Stimulated activated CD4-positive, alpha-beta T cell treated with anti-CD3 and anti-CD28 coated beads, Interleukin-4, amount 100 ng/mL, for 48 hours (primary cell): ENCODE results near the gene NR2C2AP.

Experiments
- DNase-seq, 2 donors: peaks; one replicate each; pipeline ENCODE4 v3.0.0-alpha.2; 2020; ENCODE audit warnings: low read depth in 2 of 2

NR2C2AP gene

DNA sequence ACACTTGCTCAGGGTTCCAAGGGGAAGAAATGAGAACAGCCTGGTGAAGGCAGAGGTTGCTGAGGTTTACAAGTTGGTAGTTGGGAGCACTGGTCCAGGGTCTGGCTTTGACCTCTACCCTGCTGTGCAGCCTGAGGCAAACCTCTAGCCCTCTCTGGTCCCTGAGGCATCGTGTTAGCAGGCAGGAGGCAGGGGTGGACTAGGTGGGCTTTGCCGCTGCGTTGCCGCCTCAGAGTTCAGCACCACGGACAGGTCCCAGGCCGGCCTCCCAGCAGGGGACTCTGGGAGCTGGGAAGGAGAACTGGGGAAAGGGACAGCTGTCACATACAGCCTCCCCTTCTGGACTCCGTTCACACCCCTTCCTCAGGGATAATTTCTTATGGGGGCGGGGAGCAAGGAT, 11.7 kb upstream of the NR2C2AP start:
- DNase-seq, result peak in 1 of 2 donors; percentile 37

DNA sequence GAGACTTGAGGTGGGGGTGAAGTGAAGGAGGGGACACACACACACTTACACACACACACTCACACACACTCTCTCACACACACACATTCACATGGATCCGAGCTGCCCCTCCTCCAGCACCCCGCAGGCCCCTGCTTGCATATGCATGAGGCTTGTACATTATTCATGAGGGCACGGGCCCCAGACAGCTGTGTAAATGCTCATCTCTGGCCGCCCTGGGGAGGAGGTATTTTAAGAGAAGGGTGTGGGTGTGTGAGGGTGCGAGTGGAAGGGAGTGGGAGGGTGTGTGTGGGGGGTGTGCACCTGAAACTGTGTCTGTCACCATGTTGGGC, 10.9 kb upstream of the NR2C2AP start:
- DNase-seq, result no peak

DNA sequence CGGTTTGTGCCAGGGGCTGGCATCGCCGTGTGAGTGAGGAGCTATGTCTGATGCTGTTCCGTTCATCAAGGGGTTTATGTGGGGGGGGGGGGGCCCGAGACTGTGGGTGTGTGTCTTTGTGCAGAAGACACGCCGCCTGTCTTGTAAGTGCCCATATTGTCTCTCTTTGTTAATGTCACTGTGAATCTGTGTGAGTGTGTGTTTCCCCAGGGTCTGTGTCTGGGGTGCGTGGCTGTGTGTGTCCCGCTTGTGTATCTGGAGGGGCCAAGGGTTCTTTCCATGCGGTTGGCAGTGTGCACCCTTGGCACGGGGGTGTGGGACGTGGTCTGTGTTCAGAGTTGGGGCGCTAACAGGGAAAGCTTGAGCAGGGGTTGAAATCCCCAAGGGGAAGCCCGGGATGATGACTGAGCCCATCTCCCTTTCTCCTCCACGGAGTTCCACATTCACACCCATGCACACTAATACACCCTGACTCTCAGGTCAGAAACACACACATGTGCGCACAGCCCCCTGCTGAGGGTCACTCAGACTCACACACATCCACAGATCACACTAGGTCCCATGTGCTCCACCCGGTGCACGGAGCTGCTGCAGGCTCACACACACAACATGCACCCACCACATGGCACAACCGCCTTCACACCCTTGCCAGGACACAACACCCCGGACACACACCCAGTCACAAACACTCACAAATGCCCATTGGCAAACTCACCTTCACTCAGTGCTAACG, 10.4 kb upstream of the NR2C2AP start:
- no peak for DNase-seq

DNA sequence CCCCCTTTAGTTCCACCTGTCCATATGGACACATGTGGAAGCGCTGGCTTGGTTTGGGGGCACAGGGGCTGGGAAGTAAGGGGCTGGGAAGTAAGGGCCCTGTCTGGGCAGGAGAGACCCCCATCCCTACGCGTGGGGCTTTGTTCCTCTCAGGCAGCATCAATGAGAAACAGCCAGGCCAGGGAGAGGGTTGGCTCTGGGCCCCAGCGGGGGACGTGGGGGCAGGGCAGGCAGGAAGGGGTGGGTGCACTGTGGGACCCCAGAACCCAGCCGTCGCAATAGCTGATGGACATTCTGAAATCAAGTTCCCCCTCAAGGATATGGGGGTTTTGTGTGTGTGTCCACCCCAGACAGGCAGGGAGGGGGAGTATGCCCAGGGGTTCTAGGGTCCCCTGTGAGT, 9.7 kb upstream of the NR2C2AP start:
- no peak for DNase-seq

DNA sequence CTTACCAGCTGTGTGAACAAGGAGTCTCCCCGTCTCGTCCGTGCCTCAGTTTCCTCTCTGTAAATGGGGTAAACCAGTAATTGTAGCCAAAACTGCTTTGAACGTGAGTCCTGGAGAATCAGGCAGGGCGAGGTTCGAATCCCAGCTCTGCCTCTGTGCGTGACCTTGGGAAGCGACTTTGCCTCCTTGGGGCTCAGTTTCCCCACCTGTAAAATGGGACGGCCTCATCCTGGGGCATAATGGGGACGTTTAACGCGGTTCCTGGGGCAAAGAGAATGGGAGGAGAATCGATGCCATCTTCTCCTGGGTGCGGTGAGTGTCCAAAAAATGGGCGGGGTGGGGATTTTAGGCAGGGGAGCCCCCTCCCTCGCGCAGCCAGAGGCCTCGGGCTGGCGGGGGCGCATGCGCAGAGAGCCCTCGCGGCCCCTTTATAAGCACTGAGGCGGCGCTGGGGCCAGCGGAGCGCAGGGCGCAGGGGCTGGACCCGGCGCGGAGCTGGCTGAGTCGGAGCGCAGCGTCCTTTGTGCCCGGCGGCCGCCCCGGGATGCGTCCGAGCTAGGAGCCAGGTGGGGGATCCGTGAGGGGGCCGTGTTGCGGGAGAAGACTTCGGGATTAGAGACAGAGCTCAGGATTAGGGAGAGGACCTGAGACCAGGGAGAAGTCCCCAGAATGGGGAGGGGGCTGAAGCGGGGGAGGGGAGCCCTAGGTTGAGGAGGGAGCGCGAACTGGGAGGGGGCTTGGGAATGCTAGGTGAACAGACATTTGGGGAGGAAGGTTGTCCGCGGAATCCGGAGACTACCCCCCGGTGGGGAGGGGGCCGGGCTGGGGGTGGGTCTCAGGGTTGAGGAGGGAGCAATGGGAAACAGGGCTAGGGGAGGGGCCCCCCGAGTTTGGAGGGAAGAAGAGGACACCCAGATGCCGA, 8.5 kb upstream of the NR2C2AP start, which contains the start of gene NCAN:
Gene NCAN (plus strand): TSS at position 460 of the 922 bp plus-strand sequence. CDS start 4,996 bp downstream, outside the sequence.
- no peak for DNase-seq

DNA sequence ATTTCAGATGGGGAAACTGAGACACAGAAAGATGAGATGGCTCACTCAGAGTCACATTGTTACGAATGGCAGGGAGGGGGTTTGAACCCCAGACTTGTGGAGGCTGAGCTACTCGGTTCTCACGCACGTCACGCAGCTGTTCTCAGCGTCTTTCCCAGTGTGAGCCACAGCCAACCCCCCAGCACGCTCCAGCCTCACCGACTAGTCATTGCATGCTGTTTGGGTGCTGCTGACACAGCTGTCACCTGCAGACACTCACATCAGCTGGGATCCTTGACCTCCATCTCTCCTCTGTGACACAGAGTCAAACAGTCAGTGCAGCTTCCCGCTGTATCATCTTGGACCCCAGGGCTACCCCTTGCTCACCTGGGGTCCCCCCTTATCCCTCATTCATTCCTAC, 6.2 kb upstream of the NR2C2AP start:
- no peak for DNase-seq

DNA sequence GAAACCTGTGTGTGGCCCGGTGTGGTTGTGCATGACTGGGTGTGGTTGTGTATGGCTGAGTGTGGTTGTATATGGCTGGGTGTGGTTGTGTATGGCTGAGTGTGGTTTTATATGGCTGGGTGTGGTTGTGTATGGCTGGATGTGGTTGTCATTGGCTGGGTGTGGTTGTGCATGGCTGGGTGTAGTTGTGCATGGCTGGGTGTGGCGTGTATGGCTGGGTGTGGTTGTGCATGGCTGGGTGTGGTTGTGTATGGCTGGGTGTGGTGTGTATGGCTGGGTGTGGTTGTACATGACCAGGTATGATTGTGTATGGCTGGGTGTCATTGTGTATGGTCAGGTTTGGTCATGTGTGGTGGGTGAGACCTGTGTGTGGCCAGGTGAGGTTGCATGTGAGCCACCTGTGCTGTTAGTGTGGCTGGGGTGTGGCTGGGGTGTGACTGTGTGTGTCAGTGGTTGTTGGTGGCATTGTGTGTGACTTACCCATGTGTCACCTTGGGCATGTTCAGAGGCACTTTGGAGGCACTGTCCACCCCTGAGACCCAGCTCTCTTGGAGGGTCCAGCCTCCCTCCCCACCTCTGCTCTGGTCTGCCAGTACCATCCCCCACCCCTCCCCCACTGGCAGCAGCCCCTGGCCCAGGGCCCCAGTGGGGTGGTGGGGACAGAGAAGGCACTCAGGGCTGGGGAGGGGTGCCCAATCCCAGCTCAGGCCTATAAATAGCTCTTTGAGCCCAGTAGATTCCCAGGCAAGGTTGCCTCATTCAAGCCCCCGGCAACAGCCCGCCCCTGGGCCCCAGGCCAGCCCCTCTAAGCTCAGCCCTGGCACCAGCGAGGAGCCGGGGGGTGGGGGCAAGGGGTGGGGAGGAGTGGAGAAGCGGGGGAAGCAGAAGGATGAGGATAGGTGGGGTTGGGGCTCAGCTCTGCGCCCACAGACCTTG, 4.7 kb upstream of the NR2C2AP start:
- DNase-seq, result no peak

DNA sequence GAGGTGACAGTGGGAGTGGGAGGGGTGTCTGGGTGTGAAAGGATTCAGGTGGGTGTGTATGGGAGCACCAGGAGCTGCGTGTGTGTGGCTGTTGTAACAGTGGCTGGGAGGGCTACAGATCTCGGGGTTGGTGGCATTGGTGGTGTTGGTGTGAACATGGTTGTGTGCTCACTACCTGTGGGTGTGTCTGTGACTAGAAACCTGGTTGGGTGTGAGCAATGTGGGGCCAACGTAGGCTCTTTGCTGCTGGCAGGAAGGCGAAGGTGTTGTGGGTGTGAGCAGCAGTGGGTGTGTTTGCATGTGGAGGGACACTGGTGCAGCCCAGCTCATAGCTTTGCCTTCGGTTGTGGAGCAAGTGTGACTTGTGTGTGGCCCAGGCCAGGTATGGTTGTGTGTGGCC, 3.7 kb upstream of the NR2C2AP start:
- no peak for DNase-seq

DNA sequence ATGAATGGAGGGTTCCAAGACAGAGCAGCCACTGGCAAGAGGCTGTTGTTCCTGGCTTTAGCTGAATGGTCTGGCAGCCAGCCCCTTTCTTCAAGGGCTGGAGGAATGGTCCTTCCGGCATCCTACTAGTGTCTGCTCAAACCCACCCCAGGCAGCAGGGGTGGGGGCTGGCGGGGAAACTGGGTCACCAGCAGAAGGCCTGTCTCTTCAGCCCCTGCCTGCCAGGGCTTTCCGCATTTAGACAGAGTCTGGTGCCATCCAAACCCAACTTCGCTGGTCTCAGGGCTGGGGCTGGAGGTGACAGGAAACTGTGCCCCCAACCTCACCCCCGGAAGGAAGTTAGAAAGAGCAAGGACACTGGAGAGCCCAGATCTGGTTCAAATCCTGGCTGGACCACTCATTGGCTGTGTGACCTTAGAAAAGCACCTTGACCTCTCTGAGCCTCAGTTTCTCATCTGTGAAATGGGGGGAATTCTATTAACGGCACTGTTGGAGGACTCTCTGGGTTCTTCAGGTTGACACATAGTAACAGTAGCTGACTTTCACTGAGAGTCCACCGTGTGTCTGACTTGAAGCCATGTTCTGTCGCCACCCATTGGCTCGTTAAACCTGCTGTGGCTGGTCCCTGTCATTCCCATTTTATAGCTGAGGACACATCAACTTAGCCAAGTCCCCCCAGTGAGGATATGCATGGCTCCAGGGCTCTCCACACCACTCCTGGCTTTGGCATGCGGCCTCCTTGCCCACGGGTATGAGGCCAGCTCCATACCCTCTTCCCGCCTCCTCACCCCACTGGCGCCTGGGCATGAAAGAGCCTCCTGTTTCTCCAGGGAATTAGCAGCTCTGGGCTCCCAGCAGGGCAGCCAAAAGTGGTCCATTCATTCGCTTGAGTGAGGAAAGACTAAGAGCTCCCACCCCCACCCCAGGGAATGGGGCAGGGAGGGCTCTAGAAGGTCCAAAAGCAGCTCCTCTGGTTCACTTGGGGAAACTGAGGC, 2.5 kb upstream of the NR2C2AP start:
- DNase-seq, result no peak

DNA sequence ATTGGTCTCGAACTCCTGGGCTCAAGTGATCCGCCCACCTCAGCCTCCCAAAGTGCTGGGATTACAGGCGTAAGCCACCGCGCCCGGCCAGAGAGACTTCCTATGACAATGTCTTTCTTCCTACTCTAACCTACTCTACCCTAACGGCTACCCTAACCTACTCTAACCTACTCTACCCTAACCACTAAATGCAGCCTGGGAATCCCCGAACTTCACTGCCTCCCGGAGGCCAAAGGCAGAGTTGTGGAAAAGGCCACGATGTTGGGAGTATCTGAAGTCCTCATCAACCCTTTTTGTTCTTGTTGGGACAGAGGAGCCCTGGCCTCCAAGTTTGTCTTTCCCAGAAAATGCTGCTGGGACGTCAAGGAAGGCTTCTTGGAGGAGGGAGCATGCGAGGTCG, 967 bp upstream of the NR2C2AP start:
- DNase-seq, result no peak

DNA sequence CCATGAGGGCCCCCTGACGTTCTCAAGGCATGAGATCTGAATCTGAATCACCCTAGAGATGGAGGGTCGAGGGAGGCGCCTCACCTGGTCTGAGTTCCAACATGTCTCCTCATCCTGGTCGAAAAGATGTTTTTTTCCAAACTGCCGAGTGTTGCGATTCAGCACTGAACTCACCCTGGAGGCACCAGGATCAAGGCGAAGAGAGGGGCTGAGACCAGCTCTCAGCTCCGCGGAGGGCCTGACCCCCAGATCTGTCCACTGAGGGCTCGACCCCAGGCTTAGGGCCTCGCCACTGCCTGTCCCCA, 555 bp downstream of the NR2C2AP start:
- DNase-seq, result no peak

DNA sequence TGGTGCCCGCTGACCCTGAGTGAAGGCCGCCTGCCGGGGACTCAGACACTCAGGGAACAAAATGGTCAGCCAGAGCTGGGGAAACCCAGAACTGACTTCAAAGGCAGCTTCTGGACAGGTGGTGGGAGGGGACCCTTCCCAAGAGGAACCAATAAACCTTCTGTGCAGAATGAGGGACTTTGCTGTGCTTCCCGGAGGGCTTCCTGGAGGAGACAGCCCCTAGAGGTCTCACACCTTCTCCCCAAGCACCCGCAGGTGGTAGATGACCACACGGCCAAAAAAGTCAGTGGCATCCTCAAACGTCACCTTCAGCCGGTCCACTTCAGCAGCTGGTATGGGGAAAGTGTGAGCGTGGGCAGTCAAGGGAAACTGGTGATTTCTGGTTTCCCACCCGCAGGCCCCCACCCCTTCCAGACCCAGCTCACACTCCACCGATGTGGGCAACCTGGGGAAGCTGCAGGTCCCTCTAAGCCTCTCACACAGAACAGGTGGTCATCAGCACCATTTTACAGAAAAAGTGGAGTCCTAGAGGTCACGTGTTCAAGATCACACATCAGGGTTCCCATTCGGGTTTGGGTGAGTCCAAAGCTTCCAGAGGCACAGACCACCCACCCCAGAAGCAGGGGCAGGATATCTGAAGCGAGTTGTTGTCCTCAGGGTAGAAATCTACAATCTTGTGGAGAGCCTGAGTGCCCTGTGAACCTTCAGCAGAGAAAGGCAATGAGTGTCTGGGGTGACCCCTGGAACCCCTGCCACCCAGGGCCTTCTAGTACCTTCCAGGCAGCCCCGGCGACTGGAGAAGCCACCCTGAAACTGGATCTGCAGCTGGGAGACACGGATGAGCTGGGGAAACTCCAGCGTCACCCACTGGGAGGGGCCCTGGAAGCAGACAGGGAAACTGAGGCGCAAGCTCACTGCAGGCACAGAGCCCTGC, 1.2 kb downstream of the NR2C2AP start:
- no peak for DNase-seq

DNA sequence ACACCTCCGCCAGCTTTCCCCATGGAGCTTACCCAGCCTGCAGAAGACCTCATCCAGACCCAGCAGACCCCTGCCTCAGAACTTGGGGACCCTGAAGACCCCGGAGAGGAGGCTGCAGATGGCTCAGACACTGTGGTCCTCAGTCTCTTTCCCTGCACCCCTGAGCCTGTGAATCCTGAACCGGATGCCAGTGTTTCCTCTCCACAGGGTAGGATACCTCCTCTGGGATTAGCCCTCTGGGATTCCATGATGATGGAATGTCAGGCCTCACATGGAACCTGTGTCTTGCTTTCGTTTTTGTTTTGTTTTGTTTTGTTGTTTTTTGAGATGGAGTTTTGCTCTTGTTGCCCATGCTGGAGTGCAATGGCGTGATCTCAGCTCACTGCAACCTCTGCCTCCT, 9.3 kb downstream of the NR2C2AP start:
- DNase-seq, result no peak

DNA sequence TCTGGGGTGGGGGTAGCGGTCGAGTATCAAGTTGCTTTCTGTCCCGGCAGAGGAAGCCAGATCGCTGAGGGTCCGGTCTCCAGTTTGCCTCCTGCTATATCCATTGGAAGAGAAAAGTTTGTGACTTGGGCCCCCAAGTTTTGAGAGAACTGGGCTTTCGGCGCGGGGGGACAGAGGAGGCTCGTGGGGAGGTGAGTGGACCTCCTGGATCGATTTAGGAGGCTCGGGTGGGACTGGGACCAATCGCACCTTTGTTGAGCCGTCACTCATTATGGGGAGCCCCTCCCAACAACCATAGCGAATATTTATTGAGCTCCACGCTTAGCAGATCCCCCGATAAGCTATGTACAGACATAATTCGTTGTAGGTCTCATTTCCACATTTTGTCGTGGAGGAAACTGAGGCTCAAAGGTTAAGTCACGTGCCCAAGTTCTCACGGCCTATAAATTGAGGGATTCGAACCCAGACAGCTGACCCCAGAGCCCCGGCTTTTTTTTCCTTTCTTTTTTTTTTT, 10.2 kb downstream of the NR2C2AP start:
- no peak for DNase-seq

DNA sequence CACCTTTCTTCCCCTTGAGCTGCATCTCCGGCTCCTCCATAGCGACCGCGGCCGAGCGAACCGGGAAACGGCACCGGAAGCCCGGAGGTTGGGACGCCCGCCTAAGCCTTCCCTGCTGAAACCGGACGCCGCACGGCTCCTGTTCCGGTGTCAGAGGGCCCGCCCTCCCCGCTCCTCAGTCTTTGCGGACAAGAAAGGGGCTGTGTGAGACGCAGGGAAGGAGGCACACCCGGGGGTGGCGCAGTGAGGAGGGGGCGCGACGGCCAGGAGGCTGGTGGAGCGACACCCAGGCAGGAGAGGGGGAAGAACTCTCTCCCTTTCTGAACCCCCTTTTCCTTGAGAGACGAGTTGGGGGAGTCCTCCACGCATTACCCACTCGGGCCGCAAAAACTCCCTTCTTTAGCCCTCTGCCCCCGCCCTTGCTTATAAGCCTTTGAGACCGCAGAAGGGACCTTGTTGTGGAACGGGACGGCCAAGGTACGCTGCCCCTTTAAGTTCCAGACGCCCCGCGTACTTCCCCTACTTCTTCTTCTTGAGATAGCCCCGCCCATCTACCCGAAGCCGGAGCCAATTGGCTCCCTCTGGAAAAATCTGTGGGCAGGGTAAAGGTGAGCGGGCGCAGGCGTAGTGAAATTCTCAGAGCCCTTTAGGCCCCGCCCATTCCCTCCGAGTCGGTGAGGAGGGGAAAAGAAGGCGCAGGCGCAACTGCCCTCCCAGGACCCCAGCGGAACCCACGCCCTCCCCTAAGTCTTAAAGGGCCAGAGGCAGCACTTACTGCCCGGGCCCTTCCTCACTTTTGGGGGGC, 10.9 kb downstream of the NR2C2AP start, which contains the start of the genes BORCS8 and RFXANK:
Gene BORCS8 (minus strand): TSS at position 75 of the 805 bp plus-strand sequence. CDS start 35 bp downstream, at position 40.
Gene RFXANK (plus strand): TSS at position 181 of the 805 bp plus-strand sequence. CDS start 1,689 bp downstream, outside the sequence.
- DNase-seq, result peak; percentile 97 to 99

DNA sequence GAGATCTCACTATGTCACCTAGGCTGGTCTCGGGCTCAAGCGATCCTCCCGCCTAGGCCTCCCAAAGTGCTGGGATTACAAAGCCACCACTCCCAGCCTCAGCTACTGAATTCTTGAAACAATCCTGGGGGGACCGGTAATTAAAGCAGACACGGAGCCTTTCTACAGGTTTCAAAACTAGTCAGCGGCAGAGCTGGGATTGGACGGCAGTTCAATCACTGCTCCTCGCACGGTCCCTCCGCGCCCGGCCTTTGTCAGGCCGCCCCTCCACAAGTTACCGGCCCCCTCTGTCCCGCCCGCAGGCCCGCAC, 11.5 kb downstream of the NR2C2AP start:
- DNase-seq, result no peak

DNA sequence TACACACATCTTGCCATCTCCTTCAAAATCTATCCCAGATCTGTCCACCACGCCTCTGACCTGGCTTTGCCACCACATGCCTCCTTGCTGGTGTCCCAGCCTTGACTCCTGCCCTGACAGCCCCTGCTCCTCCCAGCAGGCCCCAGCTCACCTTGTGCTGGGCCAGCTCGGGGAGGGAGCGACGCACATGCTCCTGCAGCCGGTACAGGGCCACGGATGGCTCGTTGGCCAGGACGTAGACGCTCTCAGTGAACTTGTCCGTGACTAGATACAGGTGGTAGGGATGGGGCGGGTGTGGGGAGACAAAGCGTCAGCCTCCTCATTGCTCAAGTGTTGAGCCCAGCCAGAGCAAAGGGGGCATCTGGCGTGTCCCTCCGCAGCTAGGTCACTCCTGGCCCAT, 16.5 kb downstream of the NR2C2AP start:
- no peak for DNase-seq
